ENCODE results near the gene RABL3.
A peak's percentile ranks its signal among the peaks of the same experiment; 100 is the strongest.

The RABL3 gene

DNA sequence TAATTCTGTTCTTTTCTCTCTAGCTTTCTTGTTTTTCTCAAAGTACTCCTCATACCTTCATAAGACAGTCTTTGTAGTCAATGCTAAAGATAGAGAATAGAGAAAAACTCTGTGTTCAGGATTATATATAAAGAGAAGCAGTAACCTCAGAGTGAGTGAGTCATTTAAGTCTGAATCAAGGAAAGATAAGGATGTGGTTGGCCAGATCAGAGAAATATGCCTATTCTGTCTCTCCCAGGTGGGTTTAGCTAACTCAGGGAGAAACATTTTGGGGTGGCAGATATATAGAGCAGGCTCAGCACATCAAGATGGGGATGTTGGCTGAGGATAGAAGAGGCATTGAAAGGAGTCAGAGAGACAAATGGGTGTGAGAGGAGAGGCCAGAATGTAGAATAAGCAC is 31.6 kb upstream of the RABL3 start:
- peak; percentile 33 for ATAC-seq
- TF ChIP-seq SNAI2 (CRISPR knock-in tag; IDR thresholded peaks at IDR 0.05) (no peak), ZNF565 (CRISPR knock-in tag; conservative IDR thresholded peaks at IDR 0.05; ENCODE audit: low read depth) (no peak), ZFP3 (CRISPR knock-in tag; IDR thresholded peaks at IDR 0.05) (no peak), ZFP30 (CRISPR knock-in tag; IDR thresholded peaks at IDR 0.05) (no peak), RARB (CRISPR knock-in tag; IDR thresholded peaks at IDR 0.05) (no peak), BACH2 (CRISPR knock-in tag; IDR thresholded peaks at IDR 0.05; ENCODE audit: borderline replicate concordance) (no peak), ZNF8 (CRISPR knock-in tag; IDR thresholded peaks at IDR 0.05) (no peak), TOX (CRISPR knock-in tag; IDR thresholded peaks at IDR 0.05; ENCODE audit: borderline replicate concordance) (no peak), POU6F1 (CRISPR knock-in tag; IDR thresholded peaks at IDR 0.05; ENCODE audit: borderline replicate concordance, low read depth) (no peak), OSR1 (CRISPR knock-in tag; IDR thresholded peaks at IDR 0.05) (no peak)
- TF ChIP-seq, protein P1, sequence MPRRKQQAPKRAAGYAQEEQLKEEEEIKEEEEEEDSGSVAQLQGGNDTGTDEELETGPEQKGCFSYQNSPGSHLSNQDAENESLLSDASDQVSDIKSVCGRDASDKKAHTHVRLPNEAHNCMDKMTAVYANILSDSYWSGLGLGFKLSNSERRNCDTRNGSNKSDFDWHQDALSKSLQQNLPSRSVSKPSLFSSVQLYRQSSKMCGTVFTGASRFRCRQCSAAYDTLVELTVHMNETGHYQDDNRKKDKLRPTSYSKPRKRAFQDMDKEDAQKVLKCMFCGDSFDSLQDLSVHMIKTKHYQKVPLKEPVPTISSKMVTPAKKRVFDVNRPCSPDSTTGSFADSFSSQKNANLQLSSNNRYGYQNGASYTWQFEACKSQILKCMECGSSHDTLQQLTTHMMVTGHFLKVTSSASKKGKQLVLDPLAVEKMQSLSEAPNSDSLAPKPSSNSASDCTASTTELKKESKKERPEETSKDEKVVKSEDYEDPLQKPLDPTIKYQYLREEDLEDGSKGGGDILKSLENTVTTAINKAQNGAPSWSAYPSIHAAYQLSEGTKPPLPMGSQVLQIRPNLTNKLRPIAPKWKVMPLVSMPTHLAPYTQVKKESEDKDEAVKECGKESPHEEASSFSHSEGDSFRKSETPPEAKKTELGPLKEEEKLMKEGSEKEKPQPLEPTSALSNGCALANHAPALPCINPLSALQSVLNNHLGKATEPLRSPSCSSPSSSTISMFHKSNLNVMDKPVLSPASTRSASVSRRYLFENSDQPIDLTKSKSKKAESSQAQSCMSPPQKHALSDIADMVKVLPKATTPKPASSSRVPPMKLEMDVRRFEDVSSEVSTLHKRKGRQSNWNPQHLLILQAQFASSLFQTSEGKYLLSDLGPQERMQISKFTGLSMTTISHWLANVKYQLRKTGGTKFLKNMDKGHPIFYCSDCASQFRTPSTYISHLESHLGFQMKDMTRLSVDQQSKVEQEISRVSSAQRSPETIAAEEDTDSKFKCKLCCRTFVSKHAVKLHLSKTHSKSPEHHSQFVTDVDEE (CRISPR knock-in tag; IDR thresholded peaks at IDR 0.05): no peak
- TF ChIP-seq, protein P2, sequence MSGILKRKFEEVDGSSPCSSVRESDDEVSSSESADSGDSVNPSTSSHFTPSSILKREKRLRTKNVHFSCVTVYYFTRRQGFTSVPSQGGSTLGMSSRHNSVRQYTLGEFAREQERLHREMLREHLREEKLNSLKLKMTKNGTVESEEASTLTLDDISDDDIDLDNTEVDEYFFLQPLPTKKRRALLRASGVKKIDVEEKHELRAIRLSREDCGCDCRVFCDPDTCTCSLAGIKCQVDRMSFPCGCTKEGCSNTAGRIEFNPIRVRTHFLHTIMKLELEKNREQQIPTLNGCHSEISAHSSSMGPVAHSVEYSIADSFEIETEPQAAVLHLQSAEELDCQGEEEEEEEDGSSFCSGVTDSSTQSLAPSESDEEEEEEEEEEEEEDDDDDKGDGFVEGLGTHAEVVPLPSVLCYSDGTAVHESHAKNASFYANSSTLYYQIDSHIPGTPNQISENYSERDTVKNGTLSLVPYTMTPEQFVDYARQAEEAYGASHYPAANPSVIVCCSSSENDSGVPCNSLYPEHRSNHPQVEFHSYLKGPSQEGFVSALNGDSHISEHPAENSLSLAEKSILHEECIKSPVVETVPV (CRISPR knock-in tag; IDR thresholded peaks at IDR 0.05): no peak

DNA sequence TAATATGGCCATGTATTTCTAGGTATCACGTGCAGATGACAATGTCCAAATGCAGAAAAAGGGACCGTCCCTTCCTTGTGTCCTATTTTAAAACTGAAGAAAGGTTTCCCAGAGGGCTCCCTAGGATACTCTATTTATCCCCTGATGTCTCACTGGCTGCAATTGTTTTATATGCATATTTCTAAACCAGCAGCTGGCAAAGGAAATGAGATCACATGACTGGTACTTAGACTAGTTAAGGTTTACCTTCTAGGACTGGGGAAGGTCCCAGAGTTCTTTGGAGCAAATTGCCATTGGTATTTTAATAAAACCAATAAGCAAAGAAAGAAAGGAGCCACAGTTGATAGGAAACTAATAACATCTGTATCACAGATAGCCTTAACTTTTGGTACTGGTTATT is 29.8 kb upstream of the RABL3 start:
- no peak for ATAC-seq
- no peak for TF ChIP-seq PPARA (CRISPR knock-in tag; IDR thresholded peaks at IDR 0.05; ENCODE audit: borderline replicate concordance)
- no peak for TF ChIP-seq BACH2 (CRISPR knock-in tag; IDR thresholded peaks at IDR 0.05; ENCODE audit: borderline replicate concordance)
- TF ChIP-seq ARNTL (CRISPR knock-in tag; IDR thresholded peaks at IDR 0.05; ENCODE audit: borderline replicate concordance, low read depth): no peak
- TF ChIP-seq, protein P3, sequence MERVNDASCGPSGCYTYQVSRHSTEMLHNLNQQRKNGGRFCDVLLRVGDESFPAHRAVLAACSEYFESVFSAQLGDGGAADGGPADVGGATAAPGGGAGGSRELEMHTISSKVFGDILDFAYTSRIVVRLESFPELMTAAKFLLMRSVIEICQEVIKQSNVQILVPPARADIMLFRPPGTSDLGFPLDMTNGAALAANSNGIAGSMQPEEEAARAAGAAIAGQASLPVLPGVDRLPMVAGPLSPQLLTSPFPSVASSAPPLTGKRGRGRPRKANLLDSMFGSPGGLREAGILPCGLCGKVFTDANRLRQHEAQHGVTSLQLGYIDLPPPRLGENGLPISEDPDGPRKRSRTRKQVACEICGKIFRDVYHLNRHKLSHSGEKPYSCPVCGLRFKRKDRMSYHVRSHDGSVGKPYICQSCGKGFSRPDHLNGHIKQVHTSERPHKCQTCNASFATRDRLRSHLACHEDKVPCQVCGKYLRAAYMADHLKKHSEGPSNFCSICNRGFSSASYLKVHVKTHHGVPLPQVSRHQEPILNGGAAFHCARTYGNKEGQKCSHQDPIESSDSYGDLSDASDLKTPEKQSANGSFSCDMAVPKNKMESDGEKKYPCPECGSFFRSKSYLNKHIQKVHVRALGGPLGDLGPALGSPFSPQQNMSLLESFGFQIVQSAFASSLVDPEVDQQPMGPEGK (CRISPR knock-in tag; IDR thresholded peaks at IDR 0.05; ENCODE audit: borderline replicate concordance): no peak

- ATAC-seq: no peak
- TF ChIP-seq POU6F1 (CRISPR knock-in tag; IDR thresholded peaks at IDR 0.05; ENCODE audit: borderline replicate concordance, low read depth): no peak
- TF ChIP-seq, protein P3 (CRISPR knock-in tag; IDR thresholded peaks at IDR 0.05; ENCODE audit: borderline replicate concordance): no peak
- no peak for TF ChIP-seq ZC3H10 (CRISPR knock-in tag; IDR thresholded peaks at IDR 0.05)
- TF ChIP-seq ZFP3 (CRISPR knock-in tag; IDR thresholded peaks at IDR 0.05): no peak
- TF ChIP-seq TOX (CRISPR knock-in tag; IDR thresholded peaks at IDR 0.05; ENCODE audit: borderline replicate concordance): no peak
- TF ChIP-seq SNAI2 (CRISPR knock-in tag; IDR thresholded peaks at IDR 0.05): no peak
- TF ChIP-seq BACH2 (CRISPR knock-in tag; IDR thresholded peaks at IDR 0.05; ENCODE audit: borderline replicate concordance): no peak
- TF ChIP-seq, protein P2 (CRISPR knock-in tag; IDR thresholded peaks at IDR 0.05): no peak
- no peak for TF ChIP-seq ZNF8 (CRISPR knock-in tag; IDR thresholded peaks at IDR 0.05)
- no peak for TF ChIP-seq TCF4 (CRISPR knock-in tag; IDR thresholded peaks at IDR 0.05; ENCODE audit: borderline replicate concordance)
- no peak for TF ChIP-seq ZNF565 (CRISPR knock-in tag; conservative IDR thresholded peaks at IDR 0.05; ENCODE audit: low read depth)
- no peak for TF ChIP-seq RARB (CRISPR knock-in tag; IDR thresholded peaks at IDR 0.05)
- TF ChIP-seq ZFP30 (CRISPR knock-in tag; IDR thresholded peaks at IDR 0.05): no peak
- no peak for TF ChIP-seq ESRRG (CRISPR knock-in tag; IDR thresholded peaks at IDR 0.05)
- no peak for TF ChIP-seq OSR1 (CRISPR knock-in tag; IDR thresholded peaks at IDR 0.05)
- no peak for TF ChIP-seq ZNF70 (CRISPR knock-in tag; IDR thresholded peaks at IDR 0.05)
- TF ChIP-seq PPARA (CRISPR knock-in tag; IDR thresholded peaks at IDR 0.05; ENCODE audit: borderline replicate concordance): no peak
Measured at GRCh38 chr3:120770891-120771290, 28.6 kb upstream of the RABL3 start.

Measured in SK-N-SH treated with all-trans-retinoic acid at 6 μM for 48 hours (cell line).